HG02938 (cell line): ENCODE data around the gene EHMT1.
"Not testable (repeated sequence)": the region's sequence is repeated elsewhere in the genome, so short reads cannot be mapped to it uniquely, and the experiment has no call there.

Source experiments
- ATAC-seq: cut with Tn5 transposase; IDR thresholded peaks from one replicate; pipeline ENCODE4 v1.9.1; 2021; ENCODE audit warnings: mild to moderate bottlenecking, moderate library complexity; ENCODE audit not compliant: unreplicated experiment

The EHMT1 gene

GRCh38 chr9:137757613-137758029 is 138.8 kb downstream of the EHMT1 start:
- ATAC-seq: no peak

DNA sequence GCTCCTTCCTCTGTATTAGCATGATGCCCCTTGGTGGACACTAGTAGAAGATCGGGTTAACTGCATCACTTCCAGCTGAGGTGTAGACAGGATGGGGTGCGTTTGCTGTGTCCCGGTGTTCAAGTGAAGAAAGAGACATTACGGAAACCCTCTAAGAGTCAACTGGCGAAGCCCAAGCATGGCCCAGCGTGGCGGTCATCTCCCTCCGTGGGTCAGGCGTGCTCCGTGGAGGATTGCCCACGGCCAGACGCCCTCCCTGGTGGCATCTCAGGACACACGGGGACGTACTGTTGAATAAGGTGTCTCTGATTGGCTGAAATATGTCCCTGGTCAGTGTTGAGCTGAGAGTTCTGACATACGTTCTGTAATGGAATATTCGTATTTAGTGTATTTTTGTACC is 139.3 kb downstream of the EHMT1 start:
- ATAC-seq: no peak

- ATAC-seq: no peak
Observed at GRCh38 chr9:137759117-137759516, 140.3 kb downstream of the EHMT1 start.

- ATAC-seq: no peak
Observed at GRCh38 chr9:137759649-137760321, 141.0 kb downstream of the EHMT1 start.

DNA sequence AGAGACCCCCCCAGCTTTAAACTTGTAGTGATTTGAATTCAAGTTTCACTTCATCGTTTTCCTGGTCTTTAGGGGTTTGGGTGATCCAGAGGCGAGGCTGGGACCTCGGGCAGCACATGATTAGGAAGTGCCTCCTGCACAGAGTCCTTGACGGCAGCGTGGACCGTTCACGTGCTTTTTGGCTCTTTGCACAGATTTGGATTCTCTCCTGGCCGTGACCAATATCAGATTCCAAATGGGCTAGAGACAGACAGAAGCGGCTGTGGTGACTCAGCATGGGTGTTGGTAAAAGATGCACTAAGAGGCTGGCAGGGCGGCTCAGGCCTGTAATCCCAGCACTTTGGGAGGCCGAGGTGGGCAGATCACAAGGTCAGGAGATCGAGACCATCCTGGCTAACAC is 141.6 kb downstream of the EHMT1 start:
- no peak for ATAC-seq

- no peak for ATAC-seq
Observed at GRCh38 chr9:137761032-137761431, 142.2 kb downstream of the EHMT1 start.

- ATAC-seq: no peak
Observed at GRCh38 chr9:137761793-137762192, 143.0 kb downstream of the EHMT1 start.

DNA sequence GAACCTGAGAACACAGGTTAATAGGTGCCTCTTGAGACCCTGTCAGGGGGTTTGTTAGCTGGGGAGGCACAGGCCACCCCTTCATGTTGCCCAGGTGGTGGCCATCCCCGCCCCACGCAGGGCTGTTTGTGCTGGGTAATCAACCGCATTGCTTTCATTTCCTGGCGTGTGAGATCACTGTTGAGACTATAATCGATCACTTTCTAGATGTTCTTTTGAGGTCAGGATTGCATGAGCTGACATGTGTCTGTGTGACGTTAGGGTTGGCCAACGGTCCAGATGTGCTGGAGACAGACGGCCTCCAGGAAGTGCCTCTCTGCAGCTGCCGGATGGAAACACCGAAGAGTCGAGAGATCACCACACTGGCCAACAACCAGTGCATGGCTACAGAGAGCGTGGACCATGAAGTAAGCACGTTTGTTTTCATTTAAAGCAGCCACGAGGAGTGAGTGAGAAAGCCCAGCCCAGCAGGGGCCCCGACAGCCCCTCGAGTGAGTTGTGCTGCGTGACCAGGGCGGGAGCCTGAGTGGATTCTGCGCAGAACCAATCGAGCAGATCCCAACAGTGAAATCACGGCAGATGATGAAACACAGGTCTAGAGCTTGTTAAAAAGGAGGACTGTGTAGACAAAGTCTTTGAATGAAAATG is 143.7 kb downstream of the EHMT1 start:
- peak; percentile 43 for ATAC-seq

GRCh38 chr9:137763271-137763955 is 144.6 kb downstream of the EHMT1 start:
- ATAC-seq: no peak

- no peak for ATAC-seq
Observed at GRCh38 chr9:137764171-137764671, 145.4 kb downstream of the EHMT1 start.

GRCh38 chr9:137764981-137765380 is 146.2 kb downstream of the EHMT1 start:
- ATAC-seq: no peak

DNA sequence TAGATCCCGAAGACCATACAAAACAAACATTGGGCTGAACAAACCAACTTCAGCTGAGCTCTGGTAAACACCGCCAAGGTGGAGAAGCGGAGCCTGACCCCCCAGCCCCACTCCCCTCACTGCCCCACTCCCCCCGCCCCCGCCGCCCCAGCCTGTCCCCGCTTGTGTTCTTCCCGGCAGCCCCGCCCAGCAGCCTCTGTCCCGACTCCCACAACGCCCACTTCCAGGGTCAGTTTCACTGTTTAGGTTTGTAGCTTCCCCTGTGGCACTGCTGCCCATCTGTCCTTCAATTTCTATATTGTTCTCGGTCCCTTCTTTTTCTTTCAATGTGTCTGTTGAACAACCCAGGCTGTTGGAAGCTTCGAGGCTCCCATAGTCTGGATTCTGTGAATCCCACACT is 146.7 kb downstream of the EHMT1 start:
- ATAC-seq: no peak

DNA sequence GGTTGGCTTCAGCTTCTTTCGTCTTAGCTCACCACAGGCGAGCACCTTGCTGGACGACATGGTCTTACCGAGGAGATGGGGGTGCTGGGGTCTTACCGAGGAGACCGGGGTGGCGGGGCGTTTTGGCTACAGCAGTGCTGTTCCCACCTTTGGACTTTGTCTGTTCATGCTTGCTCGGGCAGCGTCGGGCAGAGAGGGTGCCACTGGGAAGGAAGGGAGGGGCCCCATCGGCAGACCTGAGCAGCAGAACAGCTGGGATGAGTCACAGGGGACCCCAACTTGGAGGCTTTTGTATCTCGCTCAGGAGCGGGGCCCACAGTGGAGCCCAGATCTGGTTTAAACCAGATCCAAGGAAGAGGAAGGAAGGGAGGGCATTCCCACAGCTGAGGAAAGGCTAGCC is 152.8 kb downstream of the EHMT1 start:
- no peak for ATAC-seq

DNA sequence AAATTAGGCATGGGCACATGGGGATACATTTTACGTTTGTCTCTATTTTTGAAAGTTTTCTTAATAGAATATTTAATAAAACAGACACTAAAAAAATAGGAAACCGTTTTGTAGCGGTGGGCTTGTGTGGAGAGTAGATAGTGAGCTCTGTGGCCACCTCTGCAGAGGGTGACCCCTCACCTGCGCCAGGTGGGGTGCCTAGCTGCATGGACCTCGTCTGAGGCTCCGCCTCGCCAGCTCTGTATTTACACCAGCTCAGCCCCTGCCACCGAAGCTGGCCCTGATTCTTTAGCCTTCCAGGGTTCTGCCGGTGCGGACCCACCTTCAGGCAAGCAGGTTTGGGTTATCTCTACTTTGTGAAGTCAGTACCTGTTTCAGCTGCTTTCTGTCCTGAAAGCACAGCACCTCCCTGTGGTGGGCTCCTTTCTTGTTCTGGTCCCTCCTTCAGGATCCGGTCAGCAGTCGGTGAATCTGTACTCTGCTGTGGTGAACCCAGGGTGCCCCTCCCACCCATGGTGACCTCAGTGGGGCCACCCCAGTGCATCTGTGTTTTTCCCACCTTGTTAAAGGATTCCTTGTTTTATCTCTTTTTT is 153.6 kb downstream of the EHMT1 start:
- no peak for ATAC-seq

GRCh38 chr9:137774775-137775386 is 156.1 kb downstream of the EHMT1 start:
- no peak for ATAC-seq

- no peak for ATAC-seq
Observed at GRCh38 chr9:137776306-137776995, 157.6 kb downstream of the EHMT1 start.

GRCh38 chr9:137777761-137778160 is 159.0 kb downstream of the EHMT1 start:
- no peak for ATAC-seq

DNA sequence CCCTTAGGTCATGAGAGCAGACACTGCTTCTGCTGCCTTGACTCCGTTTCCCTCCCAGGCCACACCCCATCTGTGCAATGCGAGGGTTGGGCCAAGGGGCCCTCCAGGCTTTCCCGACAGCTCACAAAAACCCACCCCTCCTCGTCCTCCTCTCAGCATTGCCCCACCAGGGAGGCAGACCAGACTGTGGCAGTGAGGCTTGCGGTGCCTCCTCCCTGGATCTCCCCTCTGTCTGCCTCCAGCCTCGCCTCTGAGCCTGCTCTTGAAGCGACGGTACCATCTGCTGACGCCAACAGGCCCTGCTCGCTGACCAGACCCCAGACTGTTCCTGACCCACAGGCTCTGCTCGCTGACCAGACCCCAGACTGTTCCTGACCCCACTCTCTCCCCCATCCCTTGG is 159.5 kb downstream of the EHMT1 start:
- no peak for ATAC-seq

- no peak for ATAC-seq
Observed at GRCh38 chr9:137778914-137779313, 160.1 kb downstream of the EHMT1 start.

- not testable (repeated sequence) for ATAC-seq
Observed at GRCh38 chr9:137780031-137780430, 161.2 kb downstream of the EHMT1 start.
